ENCODE data around the gene DKKL1. TPM values are rescaled to one million over a fixed set of nuclear protein-coding genes. Genes with fewer than 3 reads are reported as not detected.
A peak's percentile ranks its signal among the peaks of the same experiment; 100 is the strongest.

Gene DKKL1
- total RNA-seq, 1 donor from 2014 or later, result 2.1 TPM

DNA sequence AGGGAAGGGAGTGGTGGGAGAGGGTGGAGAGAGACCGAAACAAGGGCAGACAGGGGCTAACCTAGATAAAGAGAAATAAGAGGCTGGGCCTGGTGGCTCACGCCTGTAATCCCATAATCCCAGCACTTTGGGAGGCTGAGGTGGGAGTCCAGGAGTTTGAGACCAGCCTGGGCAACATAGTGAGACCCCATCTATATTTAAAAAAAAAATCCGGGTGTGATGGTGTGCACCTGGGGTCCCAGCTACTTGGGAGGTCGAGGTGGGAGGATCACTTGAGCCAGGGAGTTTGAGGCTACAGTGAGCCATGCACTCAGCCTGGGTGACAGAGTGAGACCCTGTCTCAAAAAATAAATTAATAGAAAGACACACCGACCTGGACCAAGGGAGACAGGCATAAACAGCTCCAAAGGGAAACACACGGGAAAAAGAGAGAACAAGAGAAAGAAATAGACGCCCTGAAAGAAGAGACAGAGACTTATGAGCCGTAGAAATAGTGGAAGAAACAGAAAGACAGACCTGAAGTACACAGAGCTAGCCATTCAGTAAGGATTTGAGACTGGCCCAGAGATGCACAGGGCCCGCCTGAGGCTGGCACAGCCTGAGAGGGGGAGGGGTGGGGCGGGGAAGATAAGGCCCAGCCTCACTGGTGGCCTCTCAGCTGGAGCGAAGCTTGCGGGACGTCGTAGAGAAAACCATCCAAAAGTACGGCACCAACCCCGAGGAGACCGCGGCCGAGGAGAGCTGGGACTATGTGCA lies 26.2 kb upstream of the DKKL1 start:
- no peak overlapping the region for H3K4me3 Mint-ChIP-seq (ENCODE audit: unreplicated experiment)
- H3K4me1 Mint-ChIP-seq (ENCODE audit: low read depth), result no peaks in the 10 kb centered on the region
- H3K27ac Mint-ChIP-seq (ENCODE audit: unreplicated experiment), result no peak overlapping the region
- H3K27me3 Mint-ChIP-seq (ENCODE audit: low read depth), result no peaks in the 10 kb centered on the region
- DNase-seq (ENCODE audit: low spot score), result no peak
- no peaks in the 10 kb centered on the region for H3K9me3 Mint-ChIP-seq (ENCODE audit: low read depth)
- TF ChIP-seq, protein P1, sequence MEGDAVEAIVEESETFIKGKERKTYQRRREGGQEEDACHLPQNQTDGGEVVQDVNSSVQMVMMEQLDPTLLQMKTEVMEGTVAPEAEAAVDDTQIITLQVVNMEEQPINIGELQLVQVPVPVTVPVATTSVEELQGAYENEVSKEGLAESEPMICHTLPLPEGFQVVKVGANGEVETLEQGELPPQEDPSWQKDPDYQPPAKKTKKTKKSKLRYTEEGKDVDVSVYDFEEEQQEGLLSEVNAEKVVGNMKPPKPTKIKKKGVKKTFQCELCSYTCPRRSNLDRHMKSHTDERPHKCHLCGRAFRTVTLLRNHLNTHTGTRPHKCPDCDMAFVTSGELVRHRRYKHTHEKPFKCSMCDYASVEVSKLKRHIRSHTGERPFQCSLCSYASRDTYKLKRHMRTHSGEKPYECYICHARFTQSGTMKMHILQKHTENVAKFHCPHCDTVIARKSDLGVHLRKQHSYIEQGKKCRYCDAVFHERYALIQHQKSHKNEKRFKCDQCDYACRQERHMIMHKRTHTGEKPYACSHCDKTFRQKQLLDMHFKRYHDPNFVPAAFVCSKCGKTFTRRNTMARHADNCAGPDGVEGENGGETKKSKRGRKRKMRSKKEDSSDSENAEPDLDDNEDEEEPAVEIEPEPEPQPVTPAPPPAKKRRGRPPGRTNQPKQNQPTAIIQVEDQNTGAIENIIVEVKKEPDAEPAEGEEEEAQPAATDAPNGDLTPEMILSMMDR (IDR thresholded peaks at IDR 0.05), result no peak
- H3K36me3 Mint-ChIP-seq (ENCODE audit: low read depth), result peaks cover 14% of the 10 kb centered on the region

DNA sequence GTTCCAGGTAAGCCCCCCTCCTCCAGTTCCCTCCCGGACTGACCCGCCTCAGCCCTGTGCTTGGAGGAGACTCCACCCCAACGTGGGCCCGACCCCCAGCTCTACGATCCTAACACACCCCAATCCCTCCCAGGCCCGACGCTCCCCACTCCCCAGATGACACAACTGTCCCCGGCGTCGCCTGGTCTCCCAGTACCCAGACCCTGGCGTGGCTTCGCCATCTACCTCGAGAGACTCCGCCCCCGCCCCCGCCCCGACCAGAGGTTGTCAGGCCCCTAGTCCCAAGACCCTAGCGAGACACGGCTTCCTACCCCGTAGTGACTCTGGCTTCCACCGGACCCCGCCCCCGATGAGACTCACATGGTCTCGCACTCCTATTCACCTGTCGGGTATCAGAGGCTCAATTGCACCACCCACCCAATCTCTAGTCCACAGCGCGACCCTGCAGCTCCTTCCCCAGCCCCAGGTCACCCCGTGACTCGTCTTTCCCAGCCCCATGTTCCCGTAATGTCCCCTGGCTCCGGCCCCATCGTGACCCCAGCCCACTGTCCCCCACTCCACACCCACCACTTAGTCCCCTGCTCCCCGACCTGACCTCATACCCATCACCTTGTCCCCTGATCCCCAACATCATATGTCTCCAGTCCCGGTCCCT lies 25.5 kb upstream of the DKKL1 start:
- DNase-seq (ENCODE audit: low spot score), result peak; percentile 86
- H3K36me3 Mint-ChIP-seq (ENCODE audit: low read depth), result peaks cover 21% of the 10 kb centered on the region
- no peak overlapping the region for H3K27ac Mint-ChIP-seq (ENCODE audit: unreplicated experiment)
- no peak overlapping the region for H3K4me3 Mint-ChIP-seq (ENCODE audit: unreplicated experiment)
- no peaks in the 10 kb centered on the region for H3K27me3 Mint-ChIP-seq (ENCODE audit: low read depth)
- TF ChIP-seq, protein P1 (IDR thresholded peaks at IDR 0.05), result no peak
- H3K9me3 Mint-ChIP-seq (ENCODE audit: low read depth), result no peaks in the 10 kb centered on the region
- H3K4me1 Mint-ChIP-seq (ENCODE audit: low read depth), result no peaks in the 10 kb centered on the region

- Mint-ChIP-seq H3K27me3 (ENCODE audit: low read depth) (no peaks in the 10 kb centered on the region), H3K27ac (ENCODE audit: unreplicated experiment) (no peak overlapping the region), H3K4me3 (ENCODE audit: unreplicated experiment) (no peak overlapping the region), H3K36me3 (ENCODE audit: low read depth) (peaks cover 24% of the 10 kb centered on the region), H3K9me3 (ENCODE audit: low read depth) (no peaks in the 10 kb centered on the region), H3K4me1 (ENCODE audit: low read depth) (no peaks in the 10 kb centered on the region)
- TF ChIP-seq, protein P1 (IDR thresholded peaks at IDR 0.05), result no peak
- peak; percentile 81 for DNase-seq (ENCODE audit: low spot score)
These were observed 24.9 kb upstream of the DKKL1 start for GRCh38 chr19:49338691-49339300.

DNA sequence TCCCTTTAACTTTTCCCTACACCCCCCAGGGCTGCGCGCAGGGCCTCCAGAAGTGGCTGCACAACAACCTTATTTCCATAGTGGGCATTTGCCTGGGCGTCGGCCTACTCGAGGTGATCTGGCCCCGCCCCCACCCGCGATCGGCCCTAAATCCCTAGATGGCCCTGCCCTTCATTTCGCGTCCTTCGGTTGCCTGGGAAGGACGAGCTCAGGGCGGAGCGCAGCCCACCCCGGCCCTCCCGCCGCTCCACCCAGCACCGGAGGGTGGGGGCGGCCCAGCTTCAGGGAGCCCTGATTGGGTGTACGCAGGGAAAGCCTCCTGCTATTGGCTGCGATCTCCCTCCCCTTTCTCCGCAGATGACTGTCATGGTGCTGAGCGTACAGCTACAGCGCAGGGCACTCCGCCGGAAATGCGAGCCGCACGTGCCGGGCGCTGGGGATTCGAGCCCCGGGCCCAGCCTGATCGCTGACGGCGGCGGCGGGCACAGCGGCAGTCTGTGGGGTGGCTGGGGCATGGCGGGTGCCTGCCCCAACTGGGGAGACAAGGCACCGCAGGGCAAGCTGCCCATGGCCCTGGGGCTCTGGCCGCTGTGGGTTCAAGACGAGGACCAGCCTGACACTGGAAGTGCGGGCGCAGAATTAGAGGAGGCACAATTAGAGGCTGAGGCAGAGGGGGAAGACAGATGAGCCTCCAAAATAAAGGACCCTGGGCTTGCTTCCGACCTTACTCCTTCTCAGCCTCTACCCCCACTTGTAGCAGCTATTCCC lies 24.2 kb upstream of the DKKL1 start:
- no peaks in the 10 kb centered on the region for H3K4me1 Mint-ChIP-seq (ENCODE audit: low read depth)
- peaks cover 27% of the 10 kb centered on the region for H3K36me3 Mint-ChIP-seq (ENCODE audit: low read depth)

More for the DNA sequence above, 24.2 kb upstream of the DKKL1 start:
- Mint-ChIP-seq H3K27me3 (ENCODE audit: low read depth) (no peaks in the 10 kb centered on the region), H3K27ac (ENCODE audit: unreplicated experiment) (no peak overlapping the region), H3K9me3 (ENCODE audit: low read depth) (no peaks in the 10 kb centered on the region), H3K4me3 (ENCODE audit: unreplicated experiment) (no peak overlapping the region)
- TF ChIP-seq, protein P1 (IDR thresholded peaks at IDR 0.05), result no peak
- peak; percentile 84 for DNase-seq (ENCODE audit: low spot score)
